Heart left ventricle (tissue), 11 donors: ENCODE data around the gene ATF6. TPM values are rescaled to one million over a fixed set of nuclear protein-coding genes. Genes with fewer than 3 reads are reported as not detected.

Source experiments
- polyA plus RNA-seq, 2 donors: library from polyadenylated mRNA; stranded (reverse); fragments of 200-250 nt; gene quantifications; one replicate each; pipeline ENCODE4 v1.2.3, GENCODE V29; 2013
- total RNA-seq, 9 donors: library from RNA; depleted of rRNA in 2 of 9; stranded (reverse); fragments of >200 nt in 2 of 9; fragmentation: NEBNext Ultra II Directional in 3 of 9; extraction: Animal tissue kit (Norgen Biotek cat#: 25700) in 3 of 9; gene quantifications; one replicate each; pipeline versions ENCODE4 v1.1.0 to v1.2.4, GENCODE V29; 2016 to 2023
- donor health status: ischemic (EF 13 %, LVEDD 7.1; RV severe dilation, severe dysfunction).
- donor health status: healthy with polysubstance abuse.
- donor health status: DM: no; HTN: yes; CAD: no.
- donor health status: DM: no; HTN: no; CAD: no.
- donor health status: ischemic (EF 25% LVEDD 5.7; RV mildly dilated, moderate dysfunction).
- donor health status: healthy.
- donor health status: DM: yes; HTN: yes; CAD: no.
- donor health status: PGD.
- donor health status: nonischemic (EF 23%, LVEDD 6.1; RV moderate dilation, normal function).

Gene ATF6
- total and polyA plus RNA-seq, 11 donors = 3.0 to 24.4 (median 16.3) TPM

Other genes with a start within 250 kb of the ATF6 start
- 1 to 10 TPM in 3 of 9 donors, under 1 TPM in 6; 0.27 to 5.9 (median 0.93) TPM for gene HSPA6, start 241.8 kb upstream of the ATF6 start, total RNA-seq
- gene HSPA6, start 241.8 kb upstream of the ATF6 start, polyA plus RNA-seq = 1 to 10 TPM in 1 of 2 donors, under 1 TPM in 1; 0.65 to 1.3 TPM
- gene FCGR3A, start 216.5 kb upstream of the ATF6 start, total RNA-seq = 100 to 1,000 TPM in 1 of 9 donors, 10 to 100 TPM in 3, 1 to 10 TPM in 5; 1.8 to 204 (median 9.2) TPM
- 1 to 10 TPM; 3.2 to 9.9 TPM for gene FCGR3A, start 216.5 kb upstream of the ATF6 start, polyA plus RNA-seq
- 10 to 100 TPM in 1 of 9 donors, 1 to 10 TPM in 8; 1.3 to 12.7 (median 1.7) TPM for gene FCGR3B, start 135.1 kb upstream of the ATF6 start, total RNA-seq
- gene FCGR3B, start 135.1 kb upstream of the ATF6 start, polyA plus RNA-seq = under 1 TPM; 0.15 to 0.37 TPM
- 10 to 100 TPM in 2 of 9 donors, 1 to 10 TPM in 7; 3.8 to 51.6 (median 5.6) TPM for gene FCGR2B, start 103.2 kb upstream of the ATF6 start, total RNA-seq
- gene FCGR2B, start 103.2 kb upstream of the ATF6 start, polyA plus RNA-seq = 1 to 10 TPM; 2.5 to 3.5 TPM
- 1 to 10 TPM in 1 of 9 donors, under 1 TPM in 2, not detected in 6; 0.20 to 1.0 (median 0.41) TPM for gene FCRLA, start 59.1 kb upstream of the ATF6 start, total RNA-seq
- under 1 TPM; 0.11 to 0.23 TPM for gene FCRLA, start 59.1 kb upstream of the ATF6 start, polyA plus RNA-seq
- gene FCRLB, start 44.8 kb upstream of the ATF6 start, total RNA-seq = under 1 TPM; 0.22 to 0.75 (median 0.48) TPM
- gene FCRLB, start 44.8 kb upstream of the ATF6 start, polyA plus RNA-seq = under 1 TPM; 0.30 to 0.46 TPM
- 10 to 100 TPM in 1 of 9 donors, 1 to 10 TPM in 8; 5.2 to 10.0 (median 7.1) TPM for gene DUSP12, start 16.5 kb upstream of the ATF6 start, total RNA-seq
- gene DUSP12, start 16.5 kb upstream of the ATF6 start, polyA plus RNA-seq = 10 to 100 TPM in 1 of 2 donors, 1 to 10 TPM in 1; 5.8 to 18.1 TPM